ENCODE data around the gene LCE1F. TPM values are rescaled to one million over a fixed set of nuclear protein-coding genes. Genes with fewer than 3 reads are reported as not detected.

LCE1F gene, protein sequence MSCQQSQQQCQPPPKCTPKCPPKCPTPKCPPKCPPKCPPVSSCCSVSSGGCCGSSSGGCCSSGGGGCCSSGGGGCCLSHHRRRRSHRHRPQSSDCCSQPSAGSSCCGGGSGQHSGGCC
- not detected in 2 replicates for total RNA-seq (ENCODE audit: low replicate concordance)
- long read RNA-seq: 0 reads

GRCh38 chr1:152774875-152775274 is at the start of gene LCE1F:
TSS of gene LCE1F (plus strand) at chr1:152775140. CDS start at chr1:152776372, 1,232 bp downstream.
- H3K36me3 Mint-ChIP-seq: no peaks in the 10 kb centered on the region
- peaks cover 9% of the 10 kb centered on the region for H3K9me3 Mint-ChIP-seq
- no peaks in the 10 kb centered on the region for H3K4me1 Mint-ChIP-seq (ENCODE audit: unreplicated experiment)
- TF ChIP-seq CTCF (conservative IDR thresholded peaks at IDR 0.05): no peak
- no peak within 1 kb of the TSS for H3K27ac Mint-ChIP-seq
- no peaks in the 10 kb centered on the region for H3K27me3 Mint-ChIP-seq
- no peak for DNase-seq (ENCODE audit: extremely low spot score, unreplicated experiment)
- no peak within 1 kb of the TSS for H3K4me3 Mint-ChIP-seq

- Mint-ChIP-seq H3K4me1 (ENCODE audit: unreplicated experiment) (no peaks in the 10 kb centered on the region), H3K36me3 (no peaks in the 10 kb centered on the region), H3K4me3 (no peak overlapping the region), H3K27ac (no peak overlapping the region), H3K27me3 (no peaks in the 10 kb centered on the region), H3K9me3 (no peaks in the 10 kb centered on the region)
- no peak for TF ChIP-seq CTCF (conservative IDR thresholded peaks at IDR 0.05)
- DNase-seq (ENCODE audit: extremely low spot score, unreplicated experiment): no peak
Observed at GRCh38 chr1:152725261-152725660, 49.7 kb upstream of the LCE1F start.

- no peak for DNase-seq (ENCODE audit: extremely low spot score, unreplicated experiment)
- no peaks in the 10 kb centered on the region for H3K9me3 Mint-ChIP-seq
- H3K4me1 Mint-ChIP-seq (ENCODE audit: unreplicated experiment): no peaks in the 10 kb centered on the region
- no peaks in the 10 kb centered on the region for H3K36me3 Mint-ChIP-seq
- no peaks in the 10 kb centered on the region for H3K27me3 Mint-ChIP-seq
- no peak overlapping the region for H3K27ac Mint-ChIP-seq
- H3K4me3 Mint-ChIP-seq: no peak overlapping the region
- TF ChIP-seq CTCF (conservative IDR thresholded peaks at IDR 0.05): no peak
Observed at GRCh38 chr1:152728986-152729385, 46.0 kb upstream of the LCE1F start.

DNA sequence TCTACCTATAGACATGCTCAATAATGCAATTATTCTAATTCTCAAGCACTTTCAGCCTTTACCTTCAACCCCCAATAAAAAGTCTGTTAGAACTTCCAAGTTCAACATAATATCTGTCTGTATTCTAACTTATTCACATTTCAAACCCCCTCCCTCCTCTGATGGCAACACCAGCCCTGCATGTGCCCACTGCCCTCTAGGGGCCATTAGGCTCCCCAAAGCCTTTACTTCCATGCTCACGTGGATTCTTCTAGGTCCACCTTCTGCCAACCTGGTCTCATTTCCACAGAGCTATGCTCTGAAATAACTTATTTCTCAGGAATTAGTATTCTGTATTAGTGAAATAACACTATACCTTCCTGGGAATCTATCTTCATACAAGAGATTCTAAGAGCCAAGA is 39.3 kb upstream of the LCE1F start:
- peaks cover 6% of the 10 kb centered on the region for H3K9me3 Mint-ChIP-seq
- H3K27me3 Mint-ChIP-seq: no peaks in the 10 kb centered on the region
- no peaks in the 10 kb centered on the region for H3K4me1 Mint-ChIP-seq (ENCODE audit: unreplicated experiment)
- TF ChIP-seq CTCF (conservative IDR thresholded peaks at IDR 0.05): no peak
- H3K36me3 Mint-ChIP-seq: no peaks in the 10 kb centered on the region
- no peak overlapping the region for H3K27ac Mint-ChIP-seq
- DNase-seq (ENCODE audit: extremely low spot score, unreplicated experiment): no peak
- H3K4me3 Mint-ChIP-seq: no peak overlapping the region

DNA sequence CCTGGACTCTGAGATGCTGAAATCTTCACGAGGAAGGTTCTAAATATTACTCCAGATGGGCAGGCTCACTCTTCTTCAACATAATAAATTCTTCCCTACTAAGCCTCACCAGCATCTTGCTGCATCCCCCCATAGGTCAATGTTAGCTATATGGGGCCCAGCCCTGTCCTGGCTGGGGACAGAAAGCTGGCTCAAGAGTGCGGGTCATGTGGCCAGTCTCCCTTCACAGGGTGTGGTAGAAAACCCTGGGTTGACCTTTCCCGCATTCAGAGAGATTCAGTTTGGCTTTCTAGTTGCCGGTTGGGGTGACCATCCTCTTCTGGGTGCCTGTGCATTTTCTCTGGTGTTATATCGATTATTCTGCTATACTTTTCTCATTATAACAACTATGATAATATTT is 36.9 kb upstream of the LCE1F start:
- no peak overlapping the region for H3K27ac Mint-ChIP-seq
- no peak overlapping the region for H3K4me3 Mint-ChIP-seq
- no peaks in the 10 kb centered on the region for H3K4me1 Mint-ChIP-seq (ENCODE audit: unreplicated experiment)
- no peaks in the 10 kb centered on the region for H3K27me3 Mint-ChIP-seq
- DNase-seq (ENCODE audit: extremely low spot score, unreplicated experiment): no peak
- TF ChIP-seq CTCF (conservative IDR thresholded peaks at IDR 0.05): no peak
- H3K9me3 Mint-ChIP-seq: peaks cover 6% of the 10 kb centered on the region
- no peaks in the 10 kb centered on the region for H3K36me3 Mint-ChIP-seq

- H3K4me3 Mint-ChIP-seq: no peak overlapping the region
- no peak overlapping the region for H3K27ac Mint-ChIP-seq
- no peak for DNase-seq (ENCODE audit: extremely low spot score, unreplicated experiment)
- no peaks in the 10 kb centered on the region for H3K4me1 Mint-ChIP-seq (ENCODE audit: unreplicated experiment)
- no peaks in the 10 kb centered on the region for H3K27me3 Mint-ChIP-seq
- H3K9me3 Mint-ChIP-seq: peaks cover 6% of the 10 kb centered on the region
- TF ChIP-seq CTCF (conservative IDR thresholded peaks at IDR 0.05): no peak
- no peaks in the 10 kb centered on the region for H3K36me3 Mint-ChIP-seq
Observed at GRCh38 chr1:152739841-152740240, 35.1 kb upstream of the LCE1F start.

Data from type B pancreatic cell (in vitro differentiated cells).